Activated gamma-delta T cell (primary cell): Measurements from ENCODE around the gene SIRT1.
"Not testable (repeated sequence)": the region's sequence is repeated elsewhere in the genome, so short reads cannot be mapped to it uniquely, and the experiment has no call there.

Experiments
- DNase-seq: peaks from one replicate; lab custom pipeline; 2025; lab: John Stamatoyannopoulos, UW
- total RNA-seq, 2 donors: gene quantifications; one replicate each; lab custom pipeline; 2026; lab: John Stamatoyannopoulos, UW

SIRT1 gene
- 75.8 to 84.6 reads per million in 2 donors for total RNA-seq

GRCh38 chr10:67884313-67884841, at the start of gene SIRT1:
SIRT1 (plus strand) TSS chr10:67884656; CDS start chr10:67884722, 66 bp downstream.
- DNase-seq: peak; percentile 89

GRCh38 chr10:67835541-67836394, 48.7 kb upstream of the SIRT1 start:
- not testable (repeated sequence) for DNase-seq

GRCh38 chr10:67836488-67836887, 48.0 kb upstream of the SIRT1 start:
- no peak for DNase-seq

GRCh38 chr10:67836972-67837371, 47.5 kb upstream of the SIRT1 start:
- no peak for DNase-seq

- no peak for DNase-seq
Measured at GRCh38 chr10:67837541-67838314, 46.7 kb upstream of the SIRT1 start, which contains the start of gene DNAJC12. DNAJC12 (minus strand) TSS chr10:67838188; CDS start chr10:67838011, 177 bp downstream.

GRCh38 chr10:67839511-67839910, 44.9 kb upstream of the SIRT1 start:
- not testable (repeated sequence) for DNase-seq

GRCh38 chr10:67839951-67840350, 44.5 kb upstream of the SIRT1 start:
- DNase-seq: no peak

- no peak for DNase-seq
Measured at GRCh38 chr10:67841737-67842136, 42.7 kb upstream of the SIRT1 start.

- no peak for DNase-seq
Measured at GRCh38 chr10:67843284-67843683, 41.2 kb upstream of the SIRT1 start.

GRCh38 chr10:67849331-67850011, 35.0 kb upstream of the SIRT1 start:
- peak; percentile 67 for DNase-seq

- DNase-seq: no peak
Measured at GRCh38 chr10:67851186-67851585, 33.3 kb upstream of the SIRT1 start.

- DNase-seq: no peak
Measured at GRCh38 chr10:67852761-67853160, 31.7 kb upstream of the SIRT1 start.

- no peak for DNase-seq
Measured at GRCh38 chr10:67853512-67853911, 30.9 kb upstream of the SIRT1 start.

- DNase-seq: no peak
Measured at GRCh38 chr10:67858971-67859370, 25.5 kb upstream of the SIRT1 start.

GRCh38 chr10:67861750-67862432, 22.6 kb upstream of the SIRT1 start:
- no peak for DNase-seq

- DNase-seq: no peak
Measured at GRCh38 chr10:67863094-67863493, 21.4 kb upstream of the SIRT1 start.

- no peak for DNase-seq
Measured at GRCh38 chr10:67864607-67865371, 19.7 kb upstream of the SIRT1 start.

- DNase-seq: no peak
Measured at GRCh38 chr10:67868132-67868531, 16.3 kb upstream of the SIRT1 start.

- no peak for DNase-seq
Measured at GRCh38 chr10:67869996-67870395, 14.5 kb upstream of the SIRT1 start.
